GM18907 (cell line): ENCODE measurements around the gene TPP2.
A peak's percentile ranks its signal among the peaks of the same experiment; 100 is the strongest.

Experiments used
- ATAC-seq: cut with Tn5 transposase; IDR thresholded peaks from one replicate; pipeline ENCODE4 v1.9.1; 2021; ENCODE audit warnings: mild to moderate bottlenecking, moderate library complexity; ENCODE audit not compliant: unreplicated experiment

The TPP2 gene

DNA sequence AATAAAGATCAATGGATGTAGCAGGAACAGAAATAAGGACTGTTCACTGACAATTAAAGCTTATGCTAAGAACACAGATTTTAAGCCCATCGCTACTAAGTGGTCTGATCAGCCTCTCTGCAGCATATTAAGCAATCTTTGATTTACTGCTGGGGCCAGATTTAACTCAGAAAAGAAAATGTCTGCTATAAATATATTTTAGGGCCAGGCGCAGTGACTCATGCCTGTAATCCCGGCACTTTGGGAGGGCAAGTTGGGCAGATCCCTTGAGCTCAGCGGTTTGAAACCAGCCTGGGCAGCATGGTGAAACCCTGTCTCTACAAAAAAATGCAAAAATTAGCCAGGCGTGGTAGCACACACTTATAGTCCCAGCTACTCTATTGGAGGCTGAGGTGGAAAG is 55.1 kb downstream of the TPP2 start:
- no peak for ATAC-seq

DNA sequence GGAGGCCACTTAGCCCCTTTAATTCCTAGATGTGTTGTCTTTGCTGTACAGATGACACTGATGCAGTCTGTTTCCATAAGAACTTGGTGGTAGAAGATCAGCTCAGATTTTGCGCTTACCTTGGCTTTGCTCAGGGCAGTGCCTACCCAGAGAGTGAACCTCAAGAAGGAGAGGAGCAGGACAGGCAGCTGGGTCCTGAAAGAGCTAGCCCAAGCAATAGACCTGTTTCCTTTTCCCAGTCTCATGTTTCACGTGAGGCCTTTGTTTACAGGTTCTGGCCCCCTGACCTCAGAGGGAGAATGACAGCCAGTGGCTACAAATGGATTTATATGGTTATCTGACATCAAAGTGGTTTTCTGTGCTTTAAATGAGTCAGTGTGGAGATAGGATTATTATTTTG is 58.0 kb downstream of the TPP2 start:
- no peak for ATAC-seq

DNA sequence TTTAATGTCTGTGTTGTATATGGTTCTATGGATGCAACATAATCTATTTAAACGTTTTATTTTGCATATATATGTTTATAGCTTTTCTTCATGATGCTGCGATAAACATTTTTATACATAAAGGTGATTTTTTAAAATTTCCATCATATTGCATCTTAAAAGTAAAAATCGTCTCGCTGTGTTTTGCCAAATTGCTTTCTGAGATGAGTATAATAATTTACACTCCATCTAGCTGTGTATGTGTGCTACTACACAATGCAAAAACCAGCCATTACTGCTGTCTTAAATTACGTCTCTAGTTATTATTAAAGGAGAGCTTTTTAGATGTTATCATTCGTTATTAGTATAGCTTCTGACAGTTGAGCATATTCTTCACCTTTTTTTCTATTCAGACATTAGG is 60.8 kb downstream of the TPP2 start:
- no peak for ATAC-seq

DNA sequence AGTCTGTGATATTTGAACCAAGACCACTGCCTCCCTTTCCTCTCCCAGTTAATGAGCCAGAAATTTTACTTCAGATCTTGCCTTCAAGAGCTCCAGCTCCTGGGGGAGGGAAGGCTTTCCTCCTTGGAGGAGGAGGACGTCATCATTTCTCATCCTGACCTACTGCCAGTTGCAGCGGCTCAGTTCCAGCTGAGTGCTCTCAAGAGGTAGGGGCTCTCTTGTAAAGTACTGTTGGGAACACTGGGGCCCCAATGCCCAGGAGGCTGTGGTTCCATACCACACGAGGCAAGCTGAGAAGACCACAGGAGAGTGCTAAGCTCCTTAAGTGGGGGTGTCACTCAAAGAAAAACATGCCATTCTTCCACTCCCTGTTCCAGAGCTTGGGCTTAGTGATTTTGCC is 61.9 kb downstream of the TPP2 start:
- no peak for ATAC-seq

DNA sequence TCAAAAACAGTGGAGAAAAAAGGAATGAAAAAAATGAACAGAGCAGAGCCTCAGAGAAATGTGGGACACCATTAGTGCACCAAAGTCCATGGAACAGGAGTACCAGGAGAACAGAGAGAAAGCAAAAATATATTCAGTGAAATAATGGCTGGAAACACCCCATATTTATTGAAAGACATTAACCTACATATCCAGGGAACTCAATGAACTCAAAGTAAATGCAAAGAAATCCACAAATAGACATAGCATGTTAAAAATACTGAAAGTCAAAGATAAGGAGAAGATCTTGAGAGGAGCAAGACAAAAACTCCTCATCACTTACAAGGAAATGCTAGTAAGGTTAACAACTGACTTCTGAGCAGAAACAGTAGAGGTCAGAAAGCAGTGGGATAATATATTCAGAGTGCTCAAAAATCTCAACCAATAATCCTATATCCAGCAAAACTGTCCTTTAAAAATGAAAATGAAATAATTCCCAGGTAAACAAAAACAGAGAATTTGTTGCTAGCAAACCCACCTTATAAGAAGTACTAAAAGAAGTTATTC is 62.5 kb downstream of the TPP2 start:
- ATAC-seq, result no peak

DNA sequence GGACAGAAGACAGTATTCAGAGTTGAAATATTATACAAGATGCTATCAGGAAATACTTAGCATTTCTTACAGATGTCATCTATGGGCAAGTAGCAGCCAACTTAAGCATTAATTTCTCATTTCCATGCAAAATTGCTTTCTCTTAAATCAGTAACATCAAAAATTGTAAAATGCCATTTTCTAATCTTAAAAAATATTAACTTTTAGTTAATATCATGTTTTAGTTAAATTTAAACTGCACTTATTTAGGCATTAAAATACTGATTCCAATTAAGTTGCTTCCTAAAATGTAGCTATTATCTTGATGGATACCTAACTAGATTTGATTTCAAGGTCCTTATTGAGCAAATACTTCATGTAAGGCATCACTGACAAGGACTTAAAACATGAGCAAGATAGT is 70.2 kb downstream of the TPP2 start:
- no peak for ATAC-seq

DNA sequence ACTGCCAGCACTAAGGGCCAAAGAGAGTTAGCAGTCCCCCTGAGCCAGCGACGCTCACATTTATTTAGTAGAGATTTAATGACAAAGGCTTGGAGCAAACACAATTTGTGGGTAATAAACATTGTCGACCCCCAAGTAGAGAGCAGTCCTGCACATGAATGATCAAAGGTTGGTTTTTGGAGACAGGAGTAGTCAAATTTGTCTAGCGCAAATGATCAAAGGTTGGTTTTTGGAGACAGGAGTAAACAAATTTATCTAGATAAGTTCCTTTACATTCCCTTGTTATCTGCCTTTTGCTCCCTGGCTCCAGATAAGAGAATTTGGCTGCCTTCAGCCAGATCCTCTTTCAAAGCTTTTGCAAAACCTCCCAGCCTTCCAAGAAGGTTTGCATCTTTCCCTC is 71.1 kb downstream of the TPP2 start:
- no peak for ATAC-seq

DNA sequence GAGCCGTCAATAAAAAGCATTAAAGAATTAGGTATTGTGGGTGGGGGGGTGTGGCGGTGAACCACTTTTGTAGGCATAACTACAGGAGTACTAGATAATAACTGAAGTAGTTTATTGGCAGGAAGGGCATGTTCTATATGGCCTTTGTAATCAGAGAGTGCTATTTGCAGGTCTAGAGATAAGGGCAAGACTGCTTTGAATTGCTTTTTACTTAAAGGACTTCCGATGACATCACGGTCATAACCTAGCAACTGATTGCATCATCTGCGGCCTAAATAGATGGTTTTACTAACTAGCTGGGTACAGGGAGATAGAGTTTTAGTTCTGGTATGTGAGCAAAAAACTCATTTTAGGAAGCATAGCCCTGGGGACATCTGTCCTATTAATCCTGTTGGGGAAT is 73.3 kb downstream of the TPP2 start:
- ATAC-seq, result no peak

DNA sequence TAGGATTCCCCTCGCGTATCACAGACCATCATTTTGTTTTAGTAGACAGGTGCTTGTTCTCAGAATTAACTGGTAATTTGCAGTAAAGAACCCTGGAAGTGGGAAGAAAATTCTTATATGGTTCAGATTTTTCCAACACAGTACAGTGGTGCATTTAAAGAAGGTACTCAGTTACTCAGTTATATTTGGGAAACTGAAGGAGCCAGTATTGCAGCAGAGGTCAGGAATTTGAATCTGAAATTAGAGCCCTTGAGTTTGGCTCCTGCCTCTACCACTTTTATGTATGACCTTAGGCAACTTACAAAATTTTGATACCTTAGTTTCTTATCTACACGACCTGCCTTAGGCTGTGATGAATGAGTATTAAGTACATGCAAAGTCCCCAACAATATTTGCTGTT is 78.3 kb downstream of the TPP2 start:
- ATAC-seq, result no peak

DNA sequence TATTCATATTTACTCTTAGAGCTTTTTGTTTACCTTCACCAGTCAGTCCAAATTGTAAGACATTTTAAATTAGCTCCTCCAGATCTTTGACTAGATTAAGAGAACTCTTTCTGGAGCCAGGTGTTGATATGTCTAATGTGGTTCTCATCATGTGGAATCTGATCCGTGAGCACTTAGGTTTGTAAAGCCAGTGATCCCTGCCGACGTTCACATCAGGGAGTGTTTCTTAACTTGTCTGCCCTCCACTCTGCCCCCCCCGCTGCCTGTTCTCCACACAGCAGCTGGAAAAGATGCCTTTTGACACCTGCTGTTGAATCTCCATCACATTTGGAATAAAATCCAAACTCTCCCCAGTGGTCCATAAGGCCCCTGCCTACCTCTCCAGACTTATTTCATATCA is 80.3 kb downstream of the TPP2 start:
- no peak for ATAC-seq

DNA sequence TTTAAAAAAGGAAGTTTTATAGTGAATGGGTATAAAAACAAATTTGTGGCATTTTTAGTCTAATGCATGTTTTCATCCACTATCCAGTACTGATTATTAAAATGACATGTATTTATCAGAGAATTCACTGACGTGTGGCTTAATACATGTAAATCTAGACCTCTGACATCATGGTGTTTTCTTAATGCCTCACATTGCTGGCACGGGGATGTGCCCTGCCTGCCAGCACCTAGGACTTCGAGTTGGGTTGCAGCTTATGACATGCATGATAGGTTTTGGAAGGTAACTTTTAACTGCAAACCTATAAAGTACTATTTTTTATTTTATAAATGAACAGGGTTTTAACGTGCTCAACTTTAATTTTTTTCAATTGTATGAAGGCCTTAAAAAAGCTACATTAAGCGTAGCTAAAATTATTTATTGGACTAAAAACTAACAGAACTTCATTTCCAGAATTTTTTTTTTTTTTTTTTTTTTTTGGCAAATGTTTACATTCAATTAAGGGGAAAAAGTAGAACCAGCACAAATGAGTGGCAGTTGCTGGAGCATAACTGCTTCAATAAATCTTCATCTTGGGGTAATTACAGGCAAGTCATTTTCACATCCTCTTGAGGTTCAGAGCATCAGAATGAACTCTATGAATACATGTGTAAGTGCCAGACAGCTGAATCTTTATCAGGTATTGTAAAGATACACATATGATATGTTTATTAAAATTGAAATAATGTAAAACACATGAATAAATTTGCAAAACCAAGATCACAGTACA is 81.7 kb downstream of the TPP2 start:
- no peak for ATAC-seq

DNA sequence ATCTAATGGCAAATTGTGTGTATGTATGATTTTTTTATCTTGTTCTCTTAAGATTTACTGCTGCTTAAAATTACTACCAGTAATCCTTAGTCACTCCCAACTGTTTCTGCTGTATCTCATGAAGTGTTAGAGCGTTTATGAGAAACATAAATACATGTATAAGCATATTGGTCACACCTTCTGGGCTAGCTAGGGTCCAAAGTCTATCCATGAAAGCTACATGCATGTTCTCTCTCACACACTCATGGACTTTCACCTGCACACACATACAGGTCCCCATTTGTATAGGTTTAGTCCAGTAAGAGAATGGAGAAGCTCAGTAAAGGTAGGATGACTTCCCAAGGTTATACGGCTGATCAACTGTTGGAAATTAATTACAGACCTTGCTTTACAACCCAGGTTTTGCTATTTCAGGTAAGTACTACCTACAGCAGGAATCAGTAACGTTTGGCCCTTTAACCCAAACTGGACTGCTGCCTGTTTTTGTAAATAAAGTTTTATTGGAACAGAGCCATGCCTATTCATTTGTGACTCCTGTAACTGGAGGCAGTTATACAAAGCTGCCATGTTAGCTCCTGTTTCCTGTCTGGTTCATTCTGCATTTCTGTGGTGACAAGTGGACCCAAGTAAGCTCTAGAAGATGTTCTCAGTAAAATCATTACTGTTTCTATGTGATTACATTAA is 82.8 kb downstream of the TPP2 start:
- ATAC-seq, result no peak

DNA sequence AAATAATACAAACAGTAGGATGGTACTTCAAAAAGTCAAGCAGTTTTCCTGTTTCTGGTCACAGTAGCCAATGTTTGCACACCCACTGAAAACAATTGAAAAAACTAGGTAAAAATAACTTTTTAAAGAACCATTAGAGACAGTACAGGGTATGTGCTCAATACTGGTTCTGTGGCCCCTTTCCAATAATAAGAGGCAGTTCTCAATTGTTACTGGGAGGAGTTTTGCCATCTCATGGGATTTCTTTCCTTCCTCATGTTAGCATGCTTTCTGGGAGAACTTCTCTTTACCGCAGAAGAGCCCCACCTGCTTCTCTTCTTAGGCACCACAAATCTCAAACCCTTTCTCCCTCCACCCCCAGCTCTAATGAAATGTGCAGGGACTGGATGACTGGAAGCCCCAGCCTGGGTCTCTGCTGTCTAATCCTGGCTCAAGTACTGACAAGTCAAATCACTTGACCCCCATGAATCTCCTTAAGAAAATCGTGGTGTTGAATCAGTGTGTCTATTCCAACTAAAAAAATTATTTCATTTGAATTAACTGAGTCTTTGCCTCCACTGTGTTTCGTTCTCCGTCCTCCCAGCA is 83.4 kb downstream of the TPP2 start:
- ATAC-seq, result no peak

DNA sequence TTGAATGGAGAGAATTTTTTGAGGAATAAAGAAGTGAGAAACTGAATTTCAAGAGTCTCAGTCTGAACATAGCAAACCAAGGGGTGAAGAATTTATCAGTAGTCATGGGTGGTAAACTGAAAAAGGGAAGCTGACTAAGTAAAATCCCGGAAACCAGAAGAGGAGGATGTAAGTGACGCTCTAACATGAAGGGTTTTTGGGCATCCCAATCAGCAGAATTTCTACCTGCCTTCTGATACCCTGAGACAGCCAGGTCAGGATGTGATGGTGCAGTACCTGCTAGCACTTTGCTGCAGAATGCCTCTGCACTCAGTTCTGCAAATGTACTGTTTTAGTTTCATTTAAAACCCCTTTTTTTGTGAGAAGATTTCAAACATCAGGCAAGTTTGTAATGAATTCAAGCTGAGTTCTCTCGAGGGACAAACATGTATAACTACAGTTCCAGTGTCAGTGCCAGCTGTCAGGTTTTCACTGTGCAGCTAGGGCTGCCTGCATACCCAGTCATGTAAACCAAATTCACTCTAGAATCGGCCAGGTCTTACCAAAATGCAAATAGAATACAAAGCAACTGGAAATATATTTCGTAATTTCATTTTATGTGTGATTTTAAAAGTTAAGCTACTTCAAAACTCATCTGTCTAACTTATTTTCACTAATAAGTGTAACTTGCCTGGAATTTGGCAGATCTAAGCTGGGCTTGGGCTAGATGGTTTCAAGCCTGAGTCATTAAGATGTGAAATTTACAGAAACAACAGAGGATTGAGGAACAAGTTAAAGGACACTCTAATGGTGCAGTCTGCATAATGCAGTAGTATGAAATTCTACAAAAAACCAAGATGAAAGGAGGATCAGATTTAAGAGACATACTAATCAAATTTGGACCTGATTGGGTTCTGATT is 84.3 kb downstream of the TPP2 start:
- ATAC-seq, result peak; percentile 49

DNA sequence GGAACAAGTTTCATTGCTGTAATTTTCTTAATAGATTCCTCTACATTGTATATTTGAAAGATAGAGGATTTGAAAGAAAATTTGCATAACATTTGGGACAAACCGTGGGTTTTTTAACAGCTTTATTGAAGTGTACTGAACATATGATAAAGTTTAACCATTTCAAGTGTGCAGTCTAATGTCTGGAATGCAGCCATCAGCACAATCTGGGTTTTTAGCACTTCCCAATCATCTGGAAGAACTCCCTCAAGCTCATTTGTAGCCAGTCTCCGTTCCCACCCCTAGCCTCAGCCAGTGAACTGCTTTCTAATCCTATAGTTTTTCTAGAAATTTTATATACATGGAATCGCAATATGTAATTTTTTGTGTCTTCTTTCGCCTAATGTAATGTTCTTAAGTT is 85.4 kb downstream of the TPP2 start:
- no peak for ATAC-seq

DNA sequence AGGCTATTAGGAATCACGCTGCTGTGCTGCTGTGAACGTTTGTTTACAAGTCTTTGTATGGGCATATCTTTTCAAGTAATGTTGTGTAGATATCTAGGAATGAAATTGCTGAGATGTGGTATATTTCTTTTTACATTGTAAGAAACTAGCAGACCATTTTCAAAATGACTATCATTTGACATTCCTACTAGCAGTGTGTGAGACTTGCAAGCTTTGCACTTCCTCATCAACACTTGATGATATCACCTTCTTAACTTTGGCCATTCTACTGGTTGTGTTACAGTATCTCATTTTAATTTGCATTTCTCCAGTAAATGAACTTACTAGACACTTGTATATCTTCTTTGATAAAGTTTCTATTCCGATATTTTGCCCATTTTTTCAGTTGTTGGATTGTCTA is 85.9 kb downstream of the TPP2 start:
- no peak for ATAC-seq

DNA sequence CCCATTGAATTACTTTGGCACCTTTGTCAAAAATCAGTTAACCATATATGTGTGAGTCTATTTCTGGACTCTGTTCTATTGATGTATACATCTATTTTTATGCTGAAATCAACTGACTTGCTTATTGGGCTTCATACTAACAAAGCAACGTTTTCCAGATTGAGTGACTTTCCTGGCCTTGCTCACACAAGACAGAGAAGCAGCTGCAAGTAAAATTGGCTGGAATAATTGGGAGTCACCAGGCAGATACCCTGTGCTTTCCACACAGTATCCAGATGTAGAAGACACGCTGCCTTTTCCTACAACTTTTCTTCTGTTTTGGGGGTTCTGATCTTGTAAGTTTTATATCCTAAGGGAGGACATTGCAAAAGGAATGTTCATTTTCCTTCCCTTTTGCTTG is 86.9 kb downstream of the TPP2 start:
- no peak for ATAC-seq

DNA sequence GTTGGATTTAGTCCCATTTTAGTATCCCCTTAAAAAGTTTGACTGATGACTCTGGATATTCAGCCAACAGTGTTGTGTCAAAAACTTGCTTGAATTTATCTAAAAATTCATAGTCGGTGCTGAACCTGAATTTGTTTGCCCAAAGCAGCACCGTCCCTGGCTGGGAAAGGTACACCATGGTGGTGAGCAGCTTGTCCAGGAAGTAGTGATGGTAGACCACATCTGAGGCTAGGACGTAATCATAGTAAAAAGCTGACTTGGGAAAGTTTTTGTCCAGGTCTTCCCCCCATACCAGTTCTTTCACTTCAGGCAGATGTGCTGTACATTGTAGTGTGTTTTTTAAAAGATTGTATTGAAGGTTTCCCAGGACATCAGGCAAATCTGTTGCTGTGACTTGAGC is 89.2 kb downstream of the TPP2 start:
- ATAC-seq, result no peak

DNA sequence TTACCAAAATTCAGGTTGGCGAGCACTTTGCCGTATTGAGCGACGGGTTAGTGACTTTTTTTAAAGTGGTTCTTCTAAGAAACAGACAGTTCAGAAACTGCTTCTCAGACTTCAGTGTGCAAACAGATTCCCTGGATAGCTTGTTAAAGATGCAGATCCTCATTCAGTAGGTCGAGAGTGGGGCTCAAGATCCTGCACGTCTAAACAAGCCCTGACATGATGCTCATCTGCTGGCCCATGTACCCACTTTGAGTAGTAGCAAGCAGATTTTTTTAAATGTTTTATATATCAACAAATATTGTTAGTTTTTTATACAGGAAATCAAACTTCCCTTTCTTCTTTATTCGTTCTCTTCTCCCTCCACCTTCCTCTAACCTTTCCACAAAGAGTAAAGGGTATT is 90.7 kb downstream of the TPP2 start:
- no peak for ATAC-seq

DNA sequence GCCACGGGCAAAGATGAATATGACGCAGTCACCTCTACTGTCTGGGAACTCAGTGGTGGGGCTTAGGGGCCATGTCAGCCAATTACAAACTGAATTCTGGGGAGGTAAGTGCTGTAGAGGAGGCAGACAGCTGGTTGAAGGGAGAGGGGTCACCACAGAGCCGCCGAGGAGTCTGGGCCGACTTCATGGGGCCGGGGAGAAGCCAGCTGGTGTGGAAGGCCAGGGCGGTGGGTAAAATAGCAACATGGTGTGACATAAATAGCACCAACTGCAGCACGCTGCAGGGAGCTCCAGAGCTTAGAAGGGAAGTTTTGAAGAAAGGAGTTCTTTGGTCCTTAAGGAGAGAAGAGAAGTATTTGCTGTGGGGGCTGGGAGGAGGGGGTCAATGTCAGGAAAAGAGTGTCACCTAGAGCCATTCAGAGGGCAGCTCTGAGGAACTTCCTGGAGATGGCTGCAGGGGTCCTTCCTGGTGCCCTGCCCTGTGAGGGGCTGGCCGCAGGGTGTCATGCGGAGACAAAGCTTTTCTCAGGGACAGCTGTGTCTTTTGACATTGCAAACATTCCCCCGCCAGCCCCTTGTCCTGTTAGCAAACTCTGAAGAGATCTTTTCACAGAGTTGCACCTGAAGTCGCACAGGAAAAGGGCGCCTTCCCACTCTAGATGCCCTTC is 91.7 kb downstream of the TPP2 start:
- no peak for ATAC-seq

DNA sequence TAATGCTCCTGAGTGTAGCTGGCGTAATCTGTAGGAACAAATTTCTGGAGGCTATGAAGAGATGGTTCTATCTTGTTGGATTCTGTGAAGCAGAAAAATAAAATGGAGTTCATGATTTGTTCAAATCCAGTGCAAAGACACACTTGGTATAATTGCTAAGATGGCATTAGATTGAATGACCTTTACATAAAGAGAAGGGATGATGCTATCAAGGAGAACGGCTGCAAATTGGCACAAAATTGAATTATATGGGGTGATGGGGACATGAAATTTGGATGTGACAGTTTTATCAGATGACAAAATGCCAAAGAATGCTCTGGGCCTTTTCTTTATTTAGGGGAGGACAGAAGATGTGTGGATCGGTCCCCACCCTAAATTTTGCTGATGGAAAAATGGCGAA is 94.1 kb downstream of the TPP2 start:
- ATAC-seq, result no peak
